HG03354 (cell line): ENCODE data around the gene TPPP2.
"Not testable (repeated sequence)": the region's sequence is repeated elsewhere in the genome, so short reads cannot be mapped to it uniquely, and the experiment has no call there.

Experiments
- ATAC-seq: cut with Tn5 transposase; IDR thresholded peaks from one replicate; pipeline ENCODE4 v1.9.1; 2021; ENCODE audit warnings: mild to moderate bottlenecking; ENCODE audit not compliant: unreplicated experiment, poor library complexity, severe bottlenecking

TPPP2 gene

DNA sequence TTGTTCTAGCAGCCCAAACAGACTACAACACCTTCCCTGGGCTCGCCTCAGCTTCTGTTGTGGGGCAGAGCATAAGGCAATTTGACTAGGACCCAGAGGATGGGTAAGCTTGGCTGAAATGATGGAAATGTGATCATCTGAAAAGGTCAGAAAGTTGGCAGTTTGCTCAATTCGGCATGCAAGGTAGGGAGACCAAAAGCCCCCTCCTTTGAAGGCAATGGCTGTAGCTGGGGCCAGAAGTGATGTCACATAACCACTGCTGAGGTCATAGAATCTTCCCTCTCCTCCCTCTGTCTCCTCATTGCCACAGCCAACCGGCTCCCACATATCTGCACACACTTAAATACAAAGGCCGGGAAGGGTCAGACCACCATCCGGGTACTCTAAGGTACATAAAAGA is at the start of gene TPPP2:
TPPP2 (plus strand) TSS at position 301 of the 400 bp plus-strand sequence. CDS start 365 bp downstream, outside the sequence.
- ATAC-seq: no peak

DNA sequence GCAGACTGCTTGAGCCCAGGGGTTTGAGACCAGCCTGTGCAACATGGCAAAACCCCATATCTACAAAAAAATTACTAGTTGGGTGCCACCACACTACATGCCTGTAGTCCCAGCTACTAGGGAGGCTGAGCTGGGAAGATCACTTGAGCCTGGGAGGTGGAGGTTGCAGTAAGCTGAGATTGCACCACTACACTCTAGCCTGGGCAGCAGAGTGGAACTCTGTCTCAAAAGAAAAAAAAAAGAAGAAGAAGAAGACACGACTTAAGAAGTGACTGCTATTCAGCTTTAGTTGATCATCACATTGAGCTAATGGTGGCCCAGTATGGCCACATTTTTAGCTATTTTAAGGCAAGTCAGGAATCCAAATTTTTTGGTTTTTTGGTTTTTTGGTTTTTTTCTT is 49.1 kb upstream of the TPPP2 start:
- no peak for ATAC-seq

DNA sequence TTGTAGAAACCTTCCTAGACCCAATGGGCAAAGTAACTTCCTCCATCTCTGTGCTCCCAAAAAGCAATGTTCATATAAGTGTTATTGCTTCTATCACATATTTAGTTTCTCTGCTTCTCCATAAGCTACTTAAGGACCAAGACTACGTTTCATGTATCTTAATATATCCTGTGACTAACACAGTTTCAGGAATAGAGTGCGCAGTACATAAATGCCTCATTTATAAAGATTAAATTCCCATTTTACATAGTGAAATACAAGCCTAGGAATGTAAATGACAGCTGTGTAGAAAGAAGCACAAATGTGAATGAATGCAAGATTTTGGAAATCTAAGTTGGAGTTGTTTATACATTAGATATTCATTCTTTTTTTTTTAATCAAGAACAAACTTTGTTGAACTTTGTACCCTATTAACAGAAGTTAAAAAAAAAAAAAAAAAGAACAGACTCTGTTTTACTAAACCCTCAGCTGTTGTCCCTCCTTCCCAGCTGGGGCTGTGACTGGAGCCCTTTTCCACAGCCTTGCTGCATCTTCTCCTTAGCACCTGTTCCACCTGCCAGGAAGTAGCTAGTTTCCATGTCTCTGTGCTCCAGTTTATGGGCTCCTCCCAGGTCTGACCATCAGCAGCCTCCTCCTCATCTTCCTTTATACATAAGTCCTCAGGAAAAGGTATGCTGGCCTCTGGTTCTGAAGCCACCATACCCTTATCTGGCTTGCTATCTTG is 47.2 kb upstream of the TPPP2 start:
- ATAC-seq: no peak

DNA sequence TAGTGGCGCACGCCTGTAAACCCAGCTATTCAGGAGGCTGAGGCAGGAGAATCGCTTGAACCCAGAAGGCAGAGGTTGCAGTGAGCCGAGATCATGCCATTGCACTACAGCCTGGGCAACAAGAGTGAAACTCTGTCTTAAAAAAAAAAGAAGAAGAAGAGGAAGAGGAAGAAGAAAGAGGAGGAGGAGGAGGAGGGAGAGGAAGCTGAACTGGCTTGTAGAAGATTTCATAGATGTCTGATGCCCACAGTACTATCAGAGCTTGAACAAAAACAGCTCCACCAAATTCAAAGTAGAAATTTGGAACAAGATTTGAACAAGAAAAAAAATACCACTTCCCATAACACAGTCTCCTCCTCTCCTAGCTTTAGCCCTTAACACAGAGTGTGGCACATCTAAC is 44.4 kb upstream of the TPPP2 start:
- ATAC-seq: not testable (repeated sequence)

DNA sequence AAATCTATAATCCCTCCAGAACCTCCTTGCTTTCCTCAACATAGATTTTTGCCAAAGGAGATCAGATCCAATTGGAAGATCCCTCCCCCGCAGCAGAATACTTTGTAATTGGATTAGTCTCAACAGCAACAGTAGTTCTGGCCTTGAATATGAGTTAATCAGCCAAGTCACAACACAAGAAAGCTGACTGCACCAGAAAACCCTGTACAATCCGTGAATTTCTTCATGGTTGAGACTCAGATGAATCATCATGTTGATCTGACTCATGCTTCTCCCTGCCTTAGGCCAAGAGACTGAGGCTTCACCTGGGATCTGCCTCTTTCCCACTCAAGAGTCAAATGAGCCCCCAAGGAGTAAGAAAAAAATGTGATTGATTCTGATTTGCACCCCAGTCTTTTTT is 43.2 kb upstream of the TPPP2 start:
- no peak for ATAC-seq

DNA sequence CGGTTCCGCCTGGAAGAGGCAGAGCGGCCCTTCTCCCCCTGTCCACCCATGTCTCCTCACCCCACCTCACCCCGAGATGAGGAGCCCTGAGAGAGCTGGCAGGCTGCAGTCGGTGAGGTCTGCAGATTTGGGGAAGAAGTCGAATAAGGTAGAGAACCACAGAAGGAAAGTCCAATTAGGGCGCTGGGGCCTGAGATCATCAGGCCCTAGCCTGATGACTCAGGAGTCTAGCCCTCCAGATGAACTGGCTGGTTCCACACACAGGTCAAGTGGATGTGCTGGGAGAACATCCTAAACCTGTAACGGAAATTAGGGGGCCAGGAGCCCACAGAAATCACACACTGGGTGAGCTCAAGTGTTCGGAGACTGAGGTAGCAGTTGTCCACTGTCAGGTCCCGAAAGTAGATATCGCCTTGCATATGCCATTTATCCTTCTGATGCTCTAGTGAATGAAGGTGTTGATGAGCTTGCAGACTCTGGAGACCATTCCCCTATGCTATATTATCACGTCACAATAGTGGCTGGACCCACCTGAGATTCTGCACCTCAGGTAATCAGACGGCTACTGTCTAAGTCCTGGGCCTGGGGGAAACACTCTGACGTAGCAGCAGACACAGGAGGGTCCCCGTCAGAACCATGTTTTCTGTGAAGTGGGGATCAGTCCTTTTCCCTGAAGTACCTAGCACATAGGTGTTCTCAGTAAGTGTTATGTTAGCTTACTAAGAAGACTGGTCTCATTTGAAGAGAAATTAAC is 41.1 kb upstream of the TPPP2 start:
- no peak for ATAC-seq

DNA sequence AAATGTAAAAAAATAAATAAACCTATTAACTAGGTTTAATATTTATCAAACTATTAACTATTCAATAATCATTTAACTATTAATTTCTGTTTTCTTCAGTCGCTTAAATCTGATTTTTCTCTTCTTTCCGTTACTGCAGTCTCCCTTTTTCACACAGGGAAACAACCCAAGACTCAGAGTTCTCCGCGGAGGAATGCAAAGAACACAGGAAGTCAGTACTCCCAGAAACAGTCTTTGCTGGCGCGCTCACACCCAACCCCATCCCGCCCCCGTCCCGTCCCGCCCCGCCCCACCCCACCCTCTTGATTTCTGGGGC is 40.6 kb upstream of the TPPP2 start:
- no peak for ATAC-seq

DNA sequence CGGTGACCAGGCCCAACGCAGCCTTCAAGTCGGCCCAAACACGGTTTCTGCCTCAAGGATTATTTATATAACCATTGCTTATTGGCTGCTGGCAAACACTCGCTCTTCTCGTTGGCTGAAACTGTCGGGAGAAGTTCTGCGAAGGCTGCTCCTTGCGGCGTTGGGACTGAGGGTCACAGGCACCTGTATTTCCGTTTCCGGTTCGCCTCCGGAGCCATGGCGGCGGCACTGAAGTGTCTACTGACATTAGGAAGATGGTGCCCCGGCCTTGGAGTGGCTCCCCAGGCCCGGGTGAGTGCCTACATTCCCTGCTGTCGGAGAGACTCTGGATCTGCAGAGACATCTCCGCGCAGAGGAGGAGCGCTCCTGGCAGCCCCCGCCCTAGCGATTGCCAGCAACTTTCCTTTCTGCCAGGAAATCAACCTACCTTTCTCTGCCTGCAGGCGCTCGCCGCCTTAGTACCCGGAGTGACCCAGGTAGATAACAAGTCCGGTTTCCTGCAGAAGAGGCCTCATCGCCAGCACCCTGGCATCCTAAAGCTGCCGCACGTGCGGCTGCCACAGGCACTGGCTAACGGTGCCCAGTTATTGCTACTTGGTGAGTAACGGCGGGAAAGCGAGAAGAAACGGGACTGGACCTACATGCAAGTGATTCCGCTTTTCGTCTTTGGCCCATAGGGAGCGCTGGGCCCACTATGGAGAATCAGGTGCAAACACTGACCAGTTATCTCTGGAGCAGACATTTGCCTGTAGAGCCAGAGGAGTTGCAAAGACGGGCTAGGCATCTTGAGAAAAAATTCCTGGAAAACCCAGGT is 40.0 kb upstream of the TPPP2 start, which contains the start of gene METTL17:
METTL17 (plus strand) TSS at position 194 of the 814 bp plus-strand sequence; CDS start at position 217, 23 bp downstream.
- ATAC-seq: peak; percentile 98

DNA sequence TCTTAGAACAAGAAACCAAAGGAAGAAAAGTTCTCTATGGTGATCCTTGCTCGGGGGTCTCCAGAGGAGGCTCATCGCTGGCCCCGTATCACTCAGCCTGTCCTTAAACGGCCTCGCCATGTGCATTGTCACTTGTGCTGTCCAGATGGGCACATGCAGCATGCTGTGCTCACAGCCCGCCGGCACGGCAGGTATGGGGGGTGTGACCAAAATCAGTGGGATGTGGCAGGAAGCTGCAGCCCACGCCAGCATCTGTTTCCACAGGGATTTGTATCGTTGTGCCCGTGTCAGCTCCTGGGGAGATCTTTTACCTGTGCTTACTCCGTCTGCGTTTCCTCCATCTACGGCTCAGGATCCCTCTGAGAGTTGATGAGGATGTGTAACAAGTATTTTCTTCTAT is 33.5 kb upstream of the TPPP2 start:
- no peak for ATAC-seq

DNA sequence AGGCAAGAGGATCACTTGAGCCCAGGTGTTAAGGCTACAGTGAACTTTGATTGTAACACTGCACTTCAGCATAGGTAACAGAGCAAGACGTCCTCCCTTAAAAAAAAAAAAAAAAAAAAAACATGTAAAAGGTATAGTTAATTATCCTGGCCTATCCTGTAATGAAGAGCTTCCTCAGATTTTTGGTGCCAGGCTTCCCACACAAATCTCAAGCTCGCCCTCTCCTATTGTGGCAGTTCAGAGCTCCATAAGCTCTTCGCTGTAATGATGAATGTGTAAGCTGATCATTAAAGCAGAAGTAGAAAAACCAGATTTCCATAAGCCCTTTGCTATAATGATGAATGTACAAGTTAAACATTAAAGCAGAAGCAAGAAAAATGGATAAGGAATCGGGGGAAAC is 32.9 kb upstream of the TPPP2 start:
- ATAC-seq: no peak

DNA sequence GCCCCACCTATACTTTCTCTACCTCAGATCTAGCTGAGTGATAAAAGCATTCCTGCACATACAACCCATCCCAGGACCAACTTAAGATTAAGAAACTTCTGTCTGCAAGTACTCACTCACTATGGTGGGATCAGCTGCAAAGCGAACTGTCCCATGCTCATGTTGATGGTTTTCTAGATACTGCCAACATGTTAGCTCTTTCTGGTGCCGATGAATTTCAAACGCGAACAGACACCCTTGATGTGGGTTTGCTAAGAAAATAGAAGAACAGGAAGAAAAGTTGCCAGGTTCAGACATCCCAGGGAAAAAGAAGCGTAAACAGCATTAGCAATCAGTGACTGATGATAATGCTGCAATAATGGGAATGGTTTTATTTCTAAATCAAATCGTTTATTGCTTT is 32.5 kb upstream of the TPPP2 start:
- ATAC-seq: no peak

DNA sequence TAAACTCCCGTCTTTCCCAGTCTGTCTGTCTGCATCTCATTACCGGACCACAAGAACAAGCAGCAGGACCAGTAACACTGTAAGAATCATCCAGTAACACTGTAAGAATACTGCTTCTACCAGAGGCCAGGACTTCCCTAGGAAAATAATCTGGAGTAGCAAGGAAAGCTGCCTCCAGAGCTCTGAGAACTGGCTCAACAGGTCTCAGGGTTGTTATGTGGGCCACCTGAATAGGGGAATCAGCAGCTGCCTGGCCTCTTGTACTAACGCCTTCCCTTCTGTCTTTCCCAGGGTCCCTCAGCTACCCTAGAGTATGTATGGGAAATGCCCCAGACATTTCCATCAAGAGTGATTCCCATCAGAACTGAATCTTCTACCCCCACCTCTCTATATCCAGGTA is 31.9 kb upstream of the TPPP2 start:
- no peak for ATAC-seq

DNA sequence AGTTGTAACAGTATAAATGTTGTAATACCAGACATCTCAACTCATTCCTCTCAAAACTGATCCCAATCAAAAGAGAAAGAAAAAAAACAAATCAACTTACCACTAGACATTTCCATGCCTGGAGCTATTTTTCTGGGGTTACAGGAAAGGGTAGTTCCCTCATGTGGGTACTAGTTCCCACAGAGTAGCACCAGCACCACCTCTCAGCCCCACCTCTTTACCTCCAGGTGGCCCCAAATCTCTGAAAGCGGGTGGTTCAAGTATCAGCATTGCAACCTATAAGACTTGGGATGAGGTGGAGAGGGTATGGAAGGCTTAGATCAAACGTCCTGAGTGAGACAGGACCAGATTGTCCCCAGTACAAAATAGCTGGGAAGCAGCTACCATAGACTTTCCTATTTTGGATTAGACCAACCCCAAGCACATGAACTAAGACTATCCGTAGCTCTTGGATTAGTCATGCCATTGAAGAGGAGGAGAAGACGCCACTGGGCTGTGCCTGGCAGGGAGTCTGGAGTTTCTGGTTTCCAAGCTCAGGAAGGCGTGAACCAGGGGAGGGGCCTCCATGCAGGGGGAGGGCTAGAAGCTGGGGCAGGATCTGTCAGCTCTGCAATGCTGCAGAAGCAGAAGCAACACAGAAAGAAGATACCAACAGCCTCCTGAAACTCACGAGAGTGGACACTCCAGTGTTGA is 31.2 kb upstream of the TPPP2 start, which contains the start of gene SLC39A2:
SLC39A2 (plus strand) TSS at position 620 of the 693 bp plus-strand sequence. CDS start 154 bp downstream, outside the sequence.
- no peak for ATAC-seq

DNA sequence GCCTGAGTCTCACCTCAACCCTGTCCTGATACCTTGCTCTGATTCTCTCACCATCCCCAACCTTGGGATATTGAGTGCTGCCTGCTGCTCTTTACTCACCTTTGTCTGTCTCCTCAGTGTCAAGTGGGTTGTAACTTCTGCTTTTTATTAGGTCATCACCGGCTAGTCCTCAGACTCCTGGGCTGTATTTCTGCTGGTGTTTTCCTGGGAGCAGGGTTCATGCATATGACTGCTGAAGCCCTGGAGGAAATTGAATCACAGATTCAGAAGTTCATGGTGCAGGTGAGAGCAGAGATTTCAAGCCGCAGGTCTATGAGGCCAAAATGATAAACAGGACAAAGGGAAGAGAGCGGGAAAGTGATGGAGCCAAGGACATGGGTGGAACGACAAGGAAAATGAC is 30.4 kb upstream of the TPPP2 start:
- no peak for ATAC-seq

DNA sequence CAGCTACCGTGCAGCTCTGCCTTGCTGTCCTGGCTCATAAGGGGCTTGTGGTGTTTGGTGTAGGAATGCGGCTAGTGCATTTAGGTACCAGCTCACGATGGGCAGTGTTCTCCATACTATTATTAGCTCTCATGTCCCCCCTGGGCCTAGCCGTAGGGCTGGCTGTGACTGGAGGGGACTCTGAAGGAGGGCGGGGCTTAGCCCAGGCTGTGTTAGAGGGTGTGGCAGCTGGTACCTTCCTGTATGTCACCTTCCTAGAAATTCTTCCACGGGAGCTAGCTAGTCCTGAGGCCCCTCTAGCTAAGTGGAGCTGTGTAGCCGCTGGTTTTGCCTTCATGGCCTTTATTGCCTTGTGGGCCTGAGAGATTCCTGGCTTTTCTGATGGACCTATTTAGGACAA is 28.8 kb upstream of the TPPP2 start:
- no peak for ATAC-seq

DNA sequence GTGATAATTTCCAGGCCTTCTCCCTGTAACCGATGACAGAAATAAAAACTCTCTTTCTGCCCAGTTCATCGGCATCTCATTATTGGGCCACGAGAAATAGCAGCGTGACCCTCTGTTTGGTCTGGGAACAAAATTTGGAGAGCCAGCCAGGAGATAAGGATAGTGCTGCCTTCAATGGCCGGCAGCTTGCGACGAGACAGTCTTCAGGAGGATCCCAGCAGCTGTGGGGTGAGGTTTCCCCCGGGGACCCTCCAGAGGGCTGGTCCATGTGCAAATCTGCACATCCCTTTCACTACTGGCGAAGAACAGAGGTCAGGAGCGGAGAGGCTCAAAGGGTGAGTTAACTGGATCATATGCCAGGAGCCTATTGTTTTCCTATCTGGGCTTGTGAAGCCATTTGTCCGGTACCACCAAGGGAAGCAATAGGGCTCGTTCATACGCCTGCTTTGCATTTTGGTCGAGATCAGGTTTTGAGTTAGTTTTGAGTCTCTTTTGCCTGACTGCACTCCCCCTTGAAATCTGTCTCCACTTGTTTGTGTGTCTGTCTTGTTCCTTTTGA is 26.1 kb upstream of the TPPP2 start:
- no peak for ATAC-seq

DNA sequence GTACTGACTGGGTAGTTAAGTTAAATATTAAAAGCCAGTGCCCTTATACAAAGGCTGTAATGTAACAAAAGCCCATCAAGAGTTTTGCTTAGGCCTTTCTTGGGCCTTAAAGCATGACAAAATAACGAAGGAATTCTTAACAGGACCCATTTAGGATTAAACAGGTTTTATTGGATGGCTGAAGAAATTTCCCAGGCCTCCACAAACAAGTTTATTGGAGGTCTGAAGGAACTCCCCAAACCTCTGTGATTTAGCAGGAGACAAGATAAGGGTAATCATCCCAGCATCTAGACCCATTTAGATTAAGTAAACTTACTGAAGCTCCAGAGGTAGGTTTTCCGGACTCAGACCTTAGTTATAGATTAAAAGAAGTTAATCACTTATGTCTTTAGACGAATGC is 20.3 kb upstream of the TPPP2 start:
- not testable (repeated sequence) for ATAC-seq

DNA sequence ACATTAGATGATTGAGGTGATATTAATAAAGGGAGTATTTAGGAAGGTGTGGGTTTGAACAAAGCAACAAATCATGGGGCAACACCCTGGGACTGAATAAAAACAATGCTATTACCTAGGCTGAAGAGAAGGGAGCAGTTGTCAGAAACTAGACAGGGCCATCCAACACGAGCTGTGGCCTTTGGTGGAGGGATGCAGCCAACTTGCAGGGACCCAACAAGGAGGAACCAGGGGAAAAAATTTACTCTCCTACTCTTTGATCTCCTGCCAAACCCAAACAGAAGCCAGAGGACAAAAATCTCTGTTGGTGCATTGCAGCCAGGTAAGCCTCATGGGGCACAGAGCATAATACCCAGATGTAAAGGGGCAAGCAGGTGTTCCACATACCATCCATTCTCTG is 18.9 kb upstream of the TPPP2 start:
- no peak for ATAC-seq

DNA sequence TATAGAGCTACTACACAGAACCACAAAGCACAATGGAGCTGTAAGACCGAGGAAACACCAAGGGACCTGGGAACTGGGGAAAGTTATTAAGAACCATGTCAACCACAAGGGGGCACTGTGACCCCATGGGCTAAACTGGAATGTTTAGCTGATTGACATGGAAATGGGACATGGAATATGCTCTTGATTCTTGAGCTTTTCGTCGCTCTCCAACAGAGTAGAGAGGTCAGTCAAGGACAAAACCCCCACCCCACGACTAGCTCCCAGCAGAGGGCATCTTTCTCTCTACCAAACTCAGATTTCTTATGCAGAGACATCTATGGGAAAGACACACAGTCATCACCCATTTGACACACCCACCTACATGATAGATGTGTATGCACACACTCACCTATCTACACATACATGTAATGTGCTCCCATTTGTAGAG is 15.2 kb upstream of the TPPP2 start:
- ATAC-seq: peak; percentile 76

DNA sequence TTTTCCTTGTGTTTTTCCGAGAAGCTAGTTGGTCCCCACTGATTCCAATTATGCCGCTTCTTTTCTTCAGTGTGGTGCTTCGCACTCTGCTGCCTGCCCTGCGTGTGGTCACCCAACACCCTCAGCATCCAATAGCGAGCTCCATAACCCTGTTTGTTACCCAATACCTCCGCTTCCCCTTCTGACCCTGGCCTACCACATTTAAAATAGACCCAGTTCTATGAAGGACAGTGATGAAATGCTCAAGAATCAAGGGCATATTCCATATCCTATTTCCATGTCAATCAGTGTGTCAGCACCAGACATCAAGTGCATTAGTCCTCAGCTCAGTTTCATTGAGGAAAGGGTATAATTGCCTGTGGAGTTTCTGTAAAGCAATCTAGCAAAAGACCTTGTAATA is 14.7 kb upstream of the TPPP2 start:
- no peak for ATAC-seq
